K562 (cell line): ENCODE results near the gene MANF. TPM values are rescaled to one million over a fixed set of nuclear protein-coding genes. Genes with fewer than 3 reads are reported as not detected.

Experiments
- ARID4B ChIP-seq: sonication (generic); formaldehyde crosslinking; IDR thresholded peaks from 2 replicates; pipeline ENCODE4 v1.8.0; 2022; ENCODE audit warnings: mild to moderate bottlenecking, missing genetic modification reagents
- BRD9 ChIP-seq: fragments of 450-650 bp; IDR thresholded peaks from 2 replicates; pipeline ENCODE4 v1.6.1; 2018; ENCODE audit warnings: low read depth; ENCODE audit not compliant: partially characterized antibody
- CREB1 ChIP-seq, 2 experiments: sonication (generic) in 1 of 2; formaldehyde crosslinking in 1 of 2; IDR thresholded peaks; 2 replicates each; pipeline versions ENCODE4 v1.6.1 to v1.8.0; 2012 to 2022; ENCODE audit warnings: inconsistent platforms in 1 of 2, mild to moderate bottlenecking in 1 of 2, missing genetic modification reagents in 1 of 2, moderate library complexity in 1 of 2
- EP400 ChIP-seq: fragments of 450-650 bp; IDR thresholded peaks from 2 replicates; pipeline ENCODE4 v1.6.1; 2017; ENCODE audit warnings: antibody characterized with exemption, mild to moderate bottlenecking, moderate library complexity
- ETS1 ChIP-seq: conservative IDR thresholded peaks from 2 replicates; pipeline ENCODE4 v1.6.1; 2011; ENCODE audit warnings: low read depth, mild to moderate bottlenecking, low read length; ENCODE audit not compliant: control insufficient read depth
- JUN ChIP-seq, 2 experiments: sonication (generic) in 1 of 2; formaldehyde crosslinking in 1 of 2; IDR thresholded peaks; 2 replicates each; pipeline versions ENCODE4 v1.6.1 to v1.8.0; 2012 to 2022; ENCODE audit warnings: borderline replicate concordance in 2 of 2, mild to moderate bottlenecking in 2 of 2, improper control_type of control experiment in 1 of 2, low read depth in 1 of 2, low read length in 1 of 2, missing genetic modification reagents in 1 of 2
- MBD2 ChIP-seq: sonication (generic); IDR thresholded peaks from 2 replicates; pipeline ENCODE4 v1.6.1; 2016; ENCODE audit warnings: low read depth, borderline replicate concordance
- MXI1 ChIP-seq: IDR thresholded peaks from 2 replicates; pipeline ENCODE4 v1.6.1; 2011; ENCODE audit warnings: low read depth, mild to moderate bottlenecking, improper control_type of control experiment, low read length
- NEUROD1 ChIP-seq: fragments of 150-350 bp; IDR thresholded peaks from 2 replicates; pipeline ENCODE4 v1.6.1; 2014; ENCODE audit warnings: borderline replicate concordance, low read length, low read depth; ENCODE audit not compliant: partially characterized antibody
- NR2C1 ChIP-seq, 2 experiments: fragments of 450-650 bp; IDR thresholded peaks; 2 replicates each; pipeline ENCODE4 v1.6.1; 2017; ENCODE audit warnings: mild to moderate bottlenecking in 2 of 2, antibody characterized with exemption in 1 of 2, inconsistent platforms in 1 of 2, missing compliant biosample characterization in 1 of 2, missing genetic modification characterization in 1 of 2
- POLR2B ChIP-seq: fragments of 450-650 bp; IDR thresholded peaks from 2 replicates; pipeline ENCODE4 v1.6.1; 2018; ENCODE audit warnings: low read depth; ENCODE audit not compliant: partially characterized antibody
- TOE1 ChIP-seq, 2 experiments: fragments of 450-650 bp in 1 of 2; sonication (generic) in 1 of 2; formaldehyde crosslinking in 1 of 2; IDR thresholded peaks; 2 replicates each; pipeline versions ENCODE4 v1.7.1 to v1.8.0; 2016 to 2022; ENCODE audit warnings: borderline replicate concordance in 2 of 2, mild to moderate bottlenecking in 2 of 2, antibody characterized with exemption in 1 of 2, inconsistent platforms in 1 of 2, low read depth in 1 of 2, missing genetic modification reagents in 1 of 2, moderate library complexity in 1 of 2
- ZBTB1 ChIP-seq: sonication (generic); formaldehyde crosslinking; IDR thresholded peaks from 2 replicates; pipeline ENCODE4 v1.8.1; 2023; ENCODE audit warnings: missing genetic modification reagents, low read depth, mild to moderate bottlenecking, borderline replicate concordance
- polyA plus RNA-seq, 8 experiments: library from polyadenylated mRNA; depleted of rRNA in 4 of 8; stranded (reverse) in 5 of 8; unstranded in 3 of 8; fragments of >200 nt; fragmentation: Nextera tagmentation in 2 of 8; fragmentation: Illumina TruSeq in 1 of 8; extraction: Ambion mirVana in 2 of 8; extraction: Trizol in 1 of 8; gene quantifications; 2 replicates each; pipeline versions ENCODE4 v1.2.1 to v1.2.3, GENCODE V29; 2011 to 2014; ENCODE audit warnings: inconsistent platforms in 1 of 8, missing spikeins in 1 of 8
- total RNA-seq, 7 experiments: library from RNA; depleted of rRNA in 6 of 7; stranded (reverse); fragments of >200 nt in 6 of 7; fragmentation: Illumina TruSeq in 2 of 7; extraction: Trizol in 2 of 7; gene quantifications; 2 replicates each; pipeline versions ENCODE4 v1.2.1 to v1.2.3, GENCODE V29; 2011 to 2021; ENCODE audit warnings: low replicate concordance in 1 of 7
- TF ChIP-seq, protein P1 (sequence below), 2 experiments: fragments of 450-650 bp; conservative IDR thresholded peaks; 2 replicates each; pipeline ENCODE4 v1.6.1; 2017; ENCODE audit warnings: mild to moderate bottlenecking in 2 of 2, moderate library complexity in 2 of 2
- TF ChIP-seq, protein P2 (sequence below): sonication (generic); formaldehyde crosslinking; IDR thresholded peaks from 2 replicates; pipeline ENCODE4 v1.8.0; 2022; ENCODE audit warnings: mild to moderate bottlenecking, missing genetic modification reagents

MANF gene
- total and polyA plus RNA-seq, 9 of the 15 experiments (the other 6 are each of a cell fraction or from before 2014, with no cell fraction given): 6.5 to 52.7 (median 42.3) TPM

DNA sequence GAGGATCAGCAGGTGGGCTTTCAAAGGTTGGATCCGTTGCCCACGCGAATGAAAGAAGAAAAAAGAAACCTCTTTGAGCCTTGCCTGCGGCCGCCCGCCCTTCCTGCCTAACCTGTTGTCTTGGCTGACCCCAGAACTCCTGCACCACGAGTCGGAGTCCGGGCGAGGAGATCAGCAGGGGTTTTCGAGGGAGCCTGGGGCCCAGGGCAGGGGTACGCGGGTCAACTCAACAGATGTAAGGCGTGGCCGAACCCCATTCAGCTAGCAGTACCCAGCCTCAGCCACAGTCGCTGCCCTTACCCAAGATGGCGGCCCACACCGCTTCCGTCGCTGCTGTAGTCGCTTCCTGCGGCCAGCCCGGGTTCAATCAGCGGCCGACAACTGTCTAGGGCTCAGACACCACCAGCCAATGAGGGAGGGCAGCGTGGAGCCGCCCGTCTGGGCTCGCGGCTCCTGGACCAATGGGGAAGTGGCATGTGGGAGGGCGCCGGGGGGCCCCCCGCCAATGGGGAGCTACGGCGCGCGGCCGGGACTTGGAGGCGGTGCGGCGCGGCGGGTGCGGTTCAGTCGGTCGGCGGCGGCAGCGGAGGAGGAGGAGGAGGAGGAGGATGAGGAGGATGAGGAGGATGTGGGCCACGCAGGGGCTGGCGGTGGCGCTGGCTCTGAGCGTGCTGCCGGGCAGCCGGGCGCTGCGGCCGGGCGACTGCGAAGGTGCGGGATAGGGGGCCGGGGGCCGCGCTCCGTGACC is at the start of gene MANF (continued):
- TF ChIP-seq ETS1 (peak; percentile 42; the same call in 1 of the 2 replicates), POLR2B (peak; percentile 50), BRD9 (peak; percentile 36), EP400 (peak; percentile 96), JUN (IDR thresholded peaks at IDR 0.05; ENCODE audit: borderline replicate concordance, low read depth, low read length) (no peak), JUN (CRISPR knock-in tag; IDR thresholded peaks at IDR 0.05; ENCODE audit: borderline replicate concordance) (no peak), NR2C1 (IDR thresholded peaks at IDR 0.05) (peak; percentile 51; the same call in 1 of the 2 replicates), NR2C1 (tag; IDR thresholded peaks at IDR 0.05) (peak; percentile 74), TOE1 (IDR thresholded peaks at IDR 0.05; ENCODE audit: borderline replicate concordance) (peak; percentile 46; the same call in 1 of the 2 replicates), TOE1 (CRISPR knock-in tag; IDR thresholded peaks at IDR 0.05; ENCODE audit: borderline replicate concordance, low read depth) (no peak), MBD2 (peak; percentile 96), CREB1 (IDR thresholded peaks at IDR 0.05) (peak; percentile 85), CREB1 (CRISPR knock-in tag; IDR thresholded peaks at IDR 0.05) (peak; percentile 90), ZBTB1 (CRISPR knock-in tag) (peak; percentile 91), ARID4B (CRISPR knock-in tag) (peak; percentile 81; the same call in 1 of the 2 replicates), NEUROD1 (peak; percentile 91), MXI1 (peak; percentile 18; the same call in 1 of the 2 replicates)
- TF ChIP-seq, protein P1, sequence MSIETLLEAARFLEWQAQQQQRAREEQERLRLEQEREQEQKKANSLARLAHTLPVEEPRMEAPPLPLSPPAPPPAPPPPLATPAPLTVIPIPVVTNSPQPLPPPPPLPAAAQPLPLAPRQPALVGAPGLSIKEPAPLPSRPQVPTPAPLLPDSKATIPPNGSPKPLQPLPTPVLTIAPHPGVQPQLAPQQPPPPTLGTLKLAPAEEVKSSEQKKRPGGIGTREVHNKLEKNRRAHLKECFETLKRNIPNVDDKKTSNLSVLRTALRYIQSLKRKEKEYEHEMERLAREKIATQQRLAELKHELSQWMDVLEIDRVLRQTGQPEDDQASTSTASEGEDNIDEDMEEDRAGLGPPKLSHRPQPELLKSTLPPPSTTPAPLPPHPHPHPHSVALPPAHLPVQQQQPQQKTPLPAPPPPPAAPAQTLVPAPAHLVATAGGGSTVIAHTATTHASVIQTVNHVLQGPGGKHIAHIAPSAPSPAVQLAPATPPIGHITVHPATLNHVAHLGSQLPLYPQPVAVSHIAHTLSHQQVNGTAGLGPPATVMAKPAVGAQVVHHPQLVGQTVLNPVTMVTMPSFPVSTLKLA (conservative IDR thresholded peaks at IDR 0.05): peak; percentile 57 to 74; a peak in 3 of 4 replicates
- TF ChIP-seq, protein P2, sequence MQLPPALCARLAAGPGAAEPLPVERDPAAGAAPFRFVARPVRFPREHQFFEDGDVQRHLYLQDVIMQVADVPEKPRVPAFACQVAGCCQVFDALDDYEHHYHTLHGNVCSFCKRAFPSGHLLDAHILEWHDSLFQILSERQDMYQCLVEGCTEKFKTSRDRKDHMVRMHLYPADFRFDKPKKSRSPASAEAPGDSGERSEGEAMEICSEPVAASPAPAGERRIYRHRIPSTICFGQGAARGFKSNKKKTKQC: 0 out of 2 replicates have a peak, but pooled peaks have one; percentile 44
